Glutamatergic neuron (in vitro differentiated cells): ENCODE measurements around the gene ATM. TPM values are rescaled to one million over a fixed set of nuclear protein-coding genes. Genes with fewer than 3 reads are reported as not detected.

ENCODE experiments used
- DNase-seq: peaks from one replicate; pipeline ENCODE4 v3.0.0; 2022
- H3K27ac Mint-ChIP-seq: one replicate; pipeline ENCODE4 v1.8.0; 2020; ENCODE audit warnings: mild to moderate bottlenecking, mixed read lengths, inconsistent platforms; ENCODE audit not compliant: unreplicated experiment
- H3K27me3 Mint-ChIP-seq: one replicate; pipeline ENCODE4 v1.8.0; 2020; ENCODE audit warnings: mild to moderate bottlenecking, moderate library complexity, mixed read lengths, inconsistent platforms; ENCODE audit not compliant: unreplicated experiment
- H3K36me3 Mint-ChIP-seq: one replicate; pipeline ENCODE4 v1.8.0; 2020; ENCODE audit warnings: mild to moderate bottlenecking, mixed read lengths, inconsistent platforms; ENCODE audit not compliant: unreplicated experiment
- H3K4me1 Mint-ChIP-seq: one replicate; pipeline ENCODE4 v1.8.0; 2020; ENCODE audit warnings: mild to moderate bottlenecking, low read depth, mixed read lengths, inconsistent platforms; ENCODE audit not compliant: unreplicated experiment
- H3K4me3 Mint-ChIP-seq: one replicate; pipeline ENCODE4 v1.8.0; 2020; ENCODE audit warnings: mild to moderate bottlenecking, mixed read lengths, inconsistent platforms; ENCODE audit not compliant: unreplicated experiment
- H3K9me3 Mint-ChIP-seq: one replicate; pipeline ENCODE4 v1.8.0; 2020; ENCODE audit warnings: mild to moderate bottlenecking, moderate library complexity, mixed read lengths, inconsistent platforms; ENCODE audit not compliant: unreplicated experiment
- CTCF ChIP-seq: fragments of 200-600 bp; sonication (generic); IDR thresholded peaks from one replicate; pipeline ENCODE4 v1.5.0; 2021; ENCODE audit not compliant: partially characterized antibody, unreplicated experiment
- total RNA-seq: library from RNA; stranded (reverse); fragmentation: NEBNext Ultra II Directional; extraction: Animal tissue kit (Norgen Biotek cat#: 25700); gene quantifications from one replicate; pipeline ENCODE4 v1.2.1, GENCODE V29; 2021; ENCODE audit not compliant: unreplicated experiment

ATM gene
- total RNA-seq, 1 donor from 2014 or later: 139 TPM

GRCh38 chr11:108213784-108214183, 9.1 kb upstream of the ATM start:
- H3K36me3 Mint-ChIP-seq: peaks cover 13% of the 10 kb centered on the region
- DNase-seq: no peak
- H3K4me1 Mint-ChIP-seq: peaks cover 7% of the 10 kb centered on the region
- no peak overlapping the region for H3K27ac Mint-ChIP-seq
- no peak for TF ChIP-seq CTCF
- no peak overlapping the region for H3K4me3 Mint-ChIP-seq
- no peaks in the 10 kb centered on the region for H3K9me3 Mint-ChIP-seq
- no peaks in the 10 kb centered on the region for H3K27me3 Mint-ChIP-seq

- H3K4me3 Mint-ChIP-seq: no peak overlapping the region
- no peak overlapping the region for H3K27ac Mint-ChIP-seq
- H3K27me3 Mint-ChIP-seq: no peaks in the 10 kb centered on the region
- no peaks in the 10 kb centered on the region for H3K36me3 Mint-ChIP-seq
- H3K4me1 Mint-ChIP-seq: peaks cover 23% of the 10 kb centered on the region
- DNase-seq: no peak
- peaks cover 6% of the 10 kb centered on the region for H3K9me3 Mint-ChIP-seq
- TF ChIP-seq CTCF: no peak
These were observed 5.9 kb upstream of the ATM start for GRCh38 chr11:108216988-108217387.

- H3K4me1 Mint-ChIP-seq: peaks cover 23% of the 10 kb centered on the region
- peaks cover 8% of the 10 kb centered on the region for H3K9me3 Mint-ChIP-seq
These were observed 4.4 kb upstream of the ATM start for GRCh38 chr11:108218455-108218854.

GRCh38 chr11:108218912-108219783, 3.7 kb upstream of the ATM start:
- no peak for TF ChIP-seq CTCF
- H3K4me1 Mint-ChIP-seq: peaks cover 23% of the 10 kb centered on the region
- no peak overlapping the region for H3K27ac Mint-ChIP-seq
- H3K9me3 Mint-ChIP-seq: peaks cover 8% of the 10 kb centered on the region
- H3K36me3 Mint-ChIP-seq: no peaks in the 10 kb centered on the region
- H3K4me3 Mint-ChIP-seq: peak overlapping the region; percentile 44
- no peaks in the 10 kb centered on the region for H3K27me3 Mint-ChIP-seq
- no peak for DNase-seq

More at GRCh38 chr11:108218455-108218854, 4.4 kb upstream of the ATM start:
- Mint-ChIP-seq H3K27me3 (no peaks in the 10 kb centered on the region), H3K4me3 (no peak overlapping the region), H3K27ac (no peak overlapping the region), H3K36me3 (no peaks in the 10 kb centered on the region)
- TF ChIP-seq CTCF: no peak
- no peak for DNase-seq

DNA sequence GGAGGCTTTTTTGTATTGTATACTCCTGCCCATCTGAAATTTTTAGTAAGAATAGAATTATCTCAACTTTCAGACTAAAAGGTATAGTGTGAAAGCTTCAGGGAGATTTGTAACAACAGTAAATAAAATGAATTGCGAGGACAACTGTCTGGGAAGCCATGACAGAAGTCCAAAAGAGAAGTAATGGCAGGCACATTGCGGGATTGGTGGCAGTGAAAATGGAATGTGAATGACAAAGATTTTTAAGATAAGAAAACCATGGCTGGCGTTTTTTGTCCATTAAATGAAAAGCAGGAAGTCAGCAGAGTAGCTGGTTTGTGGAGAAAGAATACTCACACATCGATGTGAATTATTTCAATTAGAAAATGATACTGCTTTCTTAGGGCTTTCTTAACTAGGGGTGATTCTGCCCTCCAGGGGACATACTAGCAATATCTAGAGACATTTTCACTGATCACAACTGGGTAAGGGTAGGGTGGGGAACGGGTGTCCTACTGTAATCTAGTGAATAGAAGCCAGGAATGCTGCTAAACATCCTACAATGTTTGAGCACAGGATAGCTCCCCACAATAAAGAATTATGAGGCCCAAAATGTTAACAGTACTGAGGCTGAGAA, 2.0 kb upstream of the ATM start:
- no peak for DNase-seq
- H3K36me3 Mint-ChIP-seq: no peaks in the 10 kb centered on the region
- H3K4me3 Mint-ChIP-seq: no peak overlapping the region
- H3K4me1 Mint-ChIP-seq: peaks cover 35% of the 10 kb centered on the region
- no peaks in the 10 kb centered on the region for H3K27me3 Mint-ChIP-seq
- H3K27ac Mint-ChIP-seq: peak overlapping the region; percentile 40
- no peak for TF ChIP-seq CTCF
- peaks cover 10% of the 10 kb centered on the region for H3K9me3 Mint-ChIP-seq
